GM12891 (cell line): ENCODE measurements around the gene MTREX.

Experiments
- PAX5 ChIP-seq: IDR thresholded peaks from 2 replicates; pipeline ENCODE4 v1.6.1; 2011; ENCODE audit warnings: low read length, moderate library complexity, mild to moderate bottlenecking; ENCODE audit not compliant: insufficient read depth, severe bottlenecking
- POLR2A ChIP-seq: IDR thresholded peaks from 2 replicates; pipeline ENCODE4 v1.6.1; 2011; ENCODE audit warnings: low read depth, low read length, control low read depth
- POLR2AphosphoS5 ChIP-seq: IDR thresholded peaks from 2 replicates; pipeline ENCODE4 v1.6.1; 2011; ENCODE audit warnings: low read depth, low read length, control low read depth
- POU2F2 ChIP-seq: IDR thresholded peaks from 2 replicates; pipeline ENCODE4 v1.6.1; 2011; ENCODE audit warnings: low read depth, mild to moderate bottlenecking, control low read depth, low read length, moderate library complexity
- SPI1 ChIP-seq: IDR thresholded peaks from 2 replicates; pipeline ENCODE4 v1.6.1; 2011; ENCODE audit warnings: low read depth, low read length, control low read depth
- TAF1 ChIP-seq: IDR thresholded peaks from 2 replicates; pipeline ENCODE4 v1.6.1; 2011; ENCODE audit warnings: low read depth, low read length, control low read depth

- TF ChIP-seq POLR2AphosphoS5 (no peak), POLR2A (no peak), TAF1 (no peak), PAX5 (no peak), SPI1 (no peak), POU2F2 (no peak)
Observed at GRCh38 chr5:55438998-55439397, 131.2 kb downstream of the MTREX start.
